BE2C (cell line): Measurements from ENCODE around the gene SLC38A8.

Experiments used
- DNase-seq: peaks from one replicate; pipeline ENCODE4 v3.0.0-alpha.2; 2020
- H3K27me3 ChIP-seq: fragments of 250-450 bp; sonication (Bioruptor Pico); 2 replicates; pipeline ENCODE4 v1.5.1; 2020; ENCODE audit warnings: mild to moderate bottlenecking
- H3K36me3 ChIP-seq: fragments of 250-450 bp; sonication (Bioruptor Pico); 2 replicates; pipeline ENCODE4 v1.5.1; 2020; ENCODE audit warnings: mild to moderate bottlenecking
- H3K4me1 ChIP-seq: fragments of 250-450 bp; sonication (Bioruptor Pico); 2 replicates; pipeline ENCODE4 v1.5.1; 2020
- H3K4me3 ChIP-seq: 2 replicates; pipeline ENCODE4 v1.5.1; 2011; ENCODE audit warnings: low read depth, low read length
- H3K9me3 ChIP-seq: fragments of 250-450 bp; sonication (Bioruptor Pico); 2 replicates; pipeline ENCODE4 v1.5.1; 2020
- TF ChIP-seq, protein P1 (sequence below): IDR thresholded peaks from 2 replicates; pipeline ENCODE4 v1.5.1; 2012; ENCODE audit warnings: mild to moderate bottlenecking, low read depth, low read length

SLC38A8 gene

DNA sequence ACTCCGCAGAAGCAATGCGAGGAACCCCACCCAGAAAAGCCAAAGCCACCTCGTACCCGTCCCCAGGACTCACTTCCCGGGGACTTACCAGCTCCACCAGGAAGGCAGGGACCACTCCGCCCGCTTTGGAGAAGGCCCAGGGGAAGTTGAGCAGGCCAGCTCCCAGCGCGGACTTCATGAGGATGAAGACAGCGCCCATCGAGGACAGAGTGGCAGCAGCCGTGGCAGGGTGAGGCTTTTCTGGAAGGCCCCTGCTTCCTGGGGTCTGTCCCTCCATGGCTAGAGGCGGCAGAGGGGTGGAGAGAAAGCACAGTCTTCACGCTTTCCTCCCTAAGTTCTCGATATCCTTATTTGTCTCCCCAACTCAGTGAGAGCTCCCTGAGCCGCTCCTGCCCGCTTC is 714 bp downstream of the SLC38A8 start:
- Histone ChIP-seq H3K36me3 (no peaks in the 10 kb centered on the region), H3K4me1 (no peaks in the 10 kb centered on the region), H3K27me3 (peaks cover 60% of the 10 kb centered on the region), H3K9me3 (no peaks in the 10 kb centered on the region), H3K4me3 (no peak overlapping the region)
- TF ChIP-seq, protein P1, sequence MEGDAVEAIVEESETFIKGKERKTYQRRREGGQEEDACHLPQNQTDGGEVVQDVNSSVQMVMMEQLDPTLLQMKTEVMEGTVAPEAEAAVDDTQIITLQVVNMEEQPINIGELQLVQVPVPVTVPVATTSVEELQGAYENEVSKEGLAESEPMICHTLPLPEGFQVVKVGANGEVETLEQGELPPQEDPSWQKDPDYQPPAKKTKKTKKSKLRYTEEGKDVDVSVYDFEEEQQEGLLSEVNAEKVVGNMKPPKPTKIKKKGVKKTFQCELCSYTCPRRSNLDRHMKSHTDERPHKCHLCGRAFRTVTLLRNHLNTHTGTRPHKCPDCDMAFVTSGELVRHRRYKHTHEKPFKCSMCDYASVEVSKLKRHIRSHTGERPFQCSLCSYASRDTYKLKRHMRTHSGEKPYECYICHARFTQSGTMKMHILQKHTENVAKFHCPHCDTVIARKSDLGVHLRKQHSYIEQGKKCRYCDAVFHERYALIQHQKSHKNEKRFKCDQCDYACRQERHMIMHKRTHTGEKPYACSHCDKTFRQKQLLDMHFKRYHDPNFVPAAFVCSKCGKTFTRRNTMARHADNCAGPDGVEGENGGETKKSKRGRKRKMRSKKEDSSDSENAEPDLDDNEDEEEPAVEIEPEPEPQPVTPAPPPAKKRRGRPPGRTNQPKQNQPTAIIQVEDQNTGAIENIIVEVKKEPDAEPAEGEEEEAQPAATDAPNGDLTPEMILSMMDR = no peak
- DNase-seq = no peak

DNA sequence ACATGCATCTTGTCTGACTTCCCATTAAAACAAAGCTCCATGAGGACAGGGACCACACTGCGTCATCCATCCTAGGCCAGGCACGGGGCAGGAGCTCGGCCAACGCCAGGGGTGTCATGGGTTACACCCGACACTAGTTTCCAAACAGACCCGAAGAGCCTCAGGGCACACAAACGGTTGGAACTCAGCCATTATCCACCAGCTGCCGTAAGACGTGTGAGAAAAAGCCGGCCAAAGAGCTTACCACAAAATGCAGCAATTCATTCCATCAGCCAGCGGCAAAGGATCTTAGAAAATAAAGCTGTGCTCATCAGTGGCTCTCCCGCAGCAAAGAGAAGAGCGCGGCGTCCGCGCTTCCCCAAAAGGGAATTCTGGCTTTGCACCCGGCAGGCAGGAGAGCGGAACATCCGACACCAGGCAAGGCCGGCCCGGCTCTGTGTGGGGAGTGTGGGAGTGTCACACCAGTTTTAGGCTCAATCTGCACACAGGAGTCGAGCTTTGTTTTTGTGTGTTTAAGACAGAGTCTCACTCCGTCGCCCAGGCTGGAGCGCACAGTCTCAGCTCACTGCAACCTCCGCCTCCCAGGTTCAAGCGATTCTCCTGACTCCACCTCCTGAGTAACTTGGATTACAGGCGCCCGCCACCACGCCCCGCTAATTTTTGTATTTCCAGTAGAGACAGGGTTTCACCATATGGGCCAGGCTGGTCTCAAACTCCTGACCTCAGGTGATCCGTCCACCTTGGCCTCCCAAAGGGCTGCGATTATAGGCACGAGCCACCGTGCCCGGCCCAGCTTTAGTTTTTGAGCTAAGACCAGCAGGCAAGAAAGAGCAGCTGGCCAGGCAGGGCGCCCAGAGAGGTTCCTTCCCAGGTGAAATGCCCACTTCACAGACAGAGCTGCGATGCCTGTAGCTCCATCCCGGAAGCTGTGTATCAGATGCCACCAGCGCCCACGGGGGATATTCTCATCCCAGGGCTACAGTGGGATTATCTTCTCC is 1.5 kb downstream of the SLC38A8 start:
- no peaks in the 10 kb centered on the region for H3K4me1 ChIP-seq
- TF ChIP-seq, protein P1 = no peak
- no peak overlapping the region for H3K4me3 ChIP-seq
- H3K9me3 ChIP-seq = no peaks in the 10 kb centered on the region
- H3K36me3 ChIP-seq = no peaks in the 10 kb centered on the region
- peaks cover 60% of the 10 kb centered on the region for H3K27me3 ChIP-seq
- peak; percentile 38 for DNase-seq

DNA sequence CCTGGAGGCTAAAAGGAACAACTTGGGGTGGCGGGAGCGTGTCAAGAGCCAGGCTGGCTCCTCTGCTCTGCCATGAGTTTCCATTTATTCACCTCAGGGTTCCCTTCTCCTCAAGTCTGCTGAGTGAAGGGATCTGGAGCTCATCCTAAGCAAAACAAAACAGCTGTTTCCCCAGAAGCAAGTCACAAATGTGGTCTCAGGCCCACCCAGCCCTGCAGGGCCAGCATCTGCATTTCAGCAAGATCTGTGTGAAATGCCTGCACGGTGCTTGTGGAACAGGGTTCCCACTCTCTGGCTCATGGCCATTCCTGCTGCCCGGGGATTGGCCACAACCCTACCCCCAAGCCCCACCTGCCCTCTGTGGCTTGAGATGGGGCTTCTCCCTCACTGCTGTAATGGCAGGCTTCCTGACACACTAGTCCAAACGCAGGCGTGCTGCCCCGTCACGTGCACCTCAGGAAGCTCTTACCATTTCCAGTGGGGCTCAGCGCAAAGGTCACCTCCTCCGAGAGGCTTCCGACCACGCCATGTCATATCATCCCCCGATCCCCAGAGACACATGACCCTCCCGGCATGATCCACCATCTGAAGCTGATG is 2.3 kb downstream of the SLC38A8 start:
- no peak overlapping the region for H3K4me3 ChIP-seq
- TF ChIP-seq, protein P1 = no peak
- H3K27me3 ChIP-seq = peaks cover 60% of the 10 kb centered on the region
- H3K36me3 ChIP-seq = no peaks in the 10 kb centered on the region
- DNase-seq = no peak
- no peaks in the 10 kb centered on the region for H3K4me1 ChIP-seq
- H3K9me3 ChIP-seq = no peaks in the 10 kb centered on the region

DNA sequence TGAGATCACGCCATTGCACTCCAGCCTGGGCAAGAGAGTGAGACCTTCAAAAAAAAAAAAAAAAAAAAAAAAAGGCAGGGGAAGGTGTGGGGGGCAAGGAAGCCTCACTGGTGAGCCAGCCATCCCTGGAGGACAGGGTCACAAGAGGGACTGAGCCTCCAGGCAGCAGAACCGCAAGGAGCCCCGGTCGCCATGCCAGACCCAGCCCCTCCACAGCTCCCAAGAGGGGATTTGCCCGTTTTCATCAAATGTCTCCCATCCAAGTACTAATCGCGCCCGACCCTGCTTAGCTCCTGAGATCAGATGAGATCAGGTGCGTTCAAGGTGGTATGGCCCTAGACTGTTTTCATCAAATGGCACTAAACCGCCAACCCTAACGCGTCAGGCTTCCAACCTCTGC is 2.9 kb downstream of the SLC38A8 start:
- H3K4me1 ChIP-seq = no peaks in the 10 kb centered on the region
- TF ChIP-seq, protein P1 = no peak
- no peaks in the 10 kb centered on the region for H3K36me3 ChIP-seq
- peaks cover 60% of the 10 kb centered on the region for H3K27me3 ChIP-seq
- no peak overlapping the region for H3K4me3 ChIP-seq
- no peak for DNase-seq
- no peaks in the 10 kb centered on the region for H3K9me3 ChIP-seq

DNA sequence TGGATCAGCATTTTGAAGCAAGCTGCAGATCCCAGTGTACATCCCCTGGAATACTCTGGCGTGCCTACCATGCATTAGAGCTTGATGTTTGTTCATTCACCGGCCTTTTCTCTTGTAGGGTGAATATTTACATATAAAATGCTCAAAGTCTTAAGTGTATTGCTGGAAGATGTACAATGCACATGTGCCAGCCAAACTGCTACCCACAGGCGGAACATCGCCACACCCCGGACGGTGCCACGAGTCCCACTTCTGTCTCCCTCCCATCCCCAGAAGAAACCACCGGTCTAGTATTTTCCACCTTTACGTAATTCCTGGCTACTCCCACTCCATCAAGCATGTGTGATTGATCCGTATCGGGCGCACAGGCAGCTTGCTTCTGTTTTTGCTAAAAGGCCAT is 4.1 kb downstream of the SLC38A8 start:
- Histone ChIP-seq H3K27me3 (peaks cover 51% of the 10 kb centered on the region), H3K4me1 (no peaks in the 10 kb centered on the region), H3K4me3 (no peak overlapping the region), H3K36me3 (no peaks in the 10 kb centered on the region), H3K9me3 (no peaks in the 10 kb centered on the region)
- TF ChIP-seq, protein P1 = no peak
- DNase-seq = no peak

DNA sequence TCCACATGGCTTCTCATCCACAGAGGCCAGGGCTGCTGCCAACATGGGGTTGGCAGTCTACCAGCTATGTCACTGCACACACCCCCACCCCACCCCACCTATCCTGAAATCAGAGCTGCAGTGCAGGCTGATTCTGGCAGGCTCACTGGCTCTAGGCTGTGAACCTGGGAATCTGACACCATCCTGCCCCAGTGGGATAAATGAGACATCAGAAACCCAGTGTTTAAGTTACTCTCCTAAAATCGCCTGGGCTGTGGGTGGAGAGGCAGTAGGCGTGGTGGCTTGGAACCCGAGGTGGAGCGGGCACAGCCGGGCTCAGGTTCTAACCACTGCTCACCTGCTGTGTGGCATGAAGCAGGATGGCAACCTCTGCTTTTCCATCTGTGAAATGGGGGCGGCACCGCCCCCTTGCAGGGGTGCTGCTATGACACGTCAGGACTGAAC is 5.6 kb downstream of the SLC38A8 start:
- no peak for DNase-seq
- Histone ChIP-seq H3K9me3 (no peaks in the 10 kb centered on the region), H3K36me3 (no peaks in the 10 kb centered on the region), H3K4me3 (no peak overlapping the region), H3K4me1 (no peaks in the 10 kb centered on the region), H3K27me3 (peaks cover 36% of the 10 kb centered on the region)
- TF ChIP-seq, protein P1 = no peak
